Lung (tissue), 12 donors: Measurements from ENCODE around the gene USP6. TPM values are rescaled to one million over a fixed set of nuclear protein-coding genes. Genes with fewer than 3 reads are reported as not detected.
"Not testable (repeated sequence)": the region's sequence is repeated elsewhere in the genome, so short reads cannot be mapped to it uniquely, and the experiment has no call there.

ENCODE experiments used
- ATAC-seq: fragments of 200-7000 bp; cut with Tn5 transposase; one replicate; pipeline ENCODE4 v1.9.1; 2020; ENCODE audit warnings: moderate number of reproducible peaks; ENCODE audit not compliant: insufficient read depth, low FRiP score
- DNase-seq, 3 donors: peaks; one replicate each; pipeline ENCODE4 v3.0.0-alpha.2; 2013 to 2017
- H3K27ac ChIP-seq, 2 donors: one replicate each; pipeline ENCODE4 v1.5.1; 2013; ENCODE audit warnings: mild to moderate bottlenecking in 2 of 2, moderate library complexity in 2 of 2, control low read depth in 1 of 2, inconsistent platforms in 1 of 2, low read depth in 1 of 2, low read length in 1 of 2
- H3K27me3 ChIP-seq, 3 donors: one replicate each; pipeline ENCODE4 v1.5.1; 2013; ENCODE audit warnings: low read length in 2 of 3; ENCODE audit not compliant: control insufficient read depth in 3 of 3, insufficient read depth in 3 of 3
- H3K36me3 ChIP-seq, 4 donors: one replicate each; pipeline ENCODE4 v1.5.1; 2013; ENCODE audit warnings: low read length in 4 of 4, mild to moderate bottlenecking in 1 of 4, moderate library complexity in 1 of 4; ENCODE audit not compliant: control insufficient read depth in 4 of 4, insufficient read depth in 4 of 4
- H3K4me1 ChIP-seq, 5 donors: one replicate each; pipeline ENCODE4 v1.5.1; 2013; ENCODE audit warnings: low read length in 5 of 5, mild to moderate bottlenecking in 2 of 5, moderate library complexity in 1 of 5; ENCODE audit not compliant: control insufficient read depth in 5 of 5, insufficient read depth in 5 of 5
- H3K4me3 ChIP-seq: one replicate; pipeline ENCODE4 v1.5.1; 2013; ENCODE audit warnings: mild to moderate bottlenecking, control low read depth, moderate library complexity
- H3K9ac ChIP-seq, 2 donors: one replicate each; pipeline ENCODE4 v1.5.1; 2013; ENCODE audit warnings: low read length in 2 of 2, control low read depth in 1 of 2; ENCODE audit not compliant: insufficient read depth in 1 of 2
- H3K9me3 ChIP-seq, 4 donors: one replicate each; pipeline ENCODE4 v1.5.1; 2013; ENCODE audit warnings: low read length in 3 of 4, mild to moderate bottlenecking in 1 of 4, moderate library complexity in 1 of 4; ENCODE audit not compliant: control insufficient read depth in 4 of 4, insufficient read depth in 3 of 4
- CTCF ChIP-seq: IDR thresholded peaks from 2 replicates; pipeline ENCODE4 v1.5.1; 2012; ENCODE audit warnings: mild to moderate bottlenecking; ENCODE audit errors: control extremely low read depth, extremely low read depth
- WGBS, 2 donors: extraction: QIAGEN DNeasy Blood & Tissue Kit; methylation state at CpG; one replicate each; pipeline ENCODE4 v1.1.7; 2013; 5-methylcytosine and 5-hydroxymethylcytosine counted together
- polyA plus RNA-seq, 2 donors: library from polyadenylated mRNA; stranded (reverse); fragments of 200-250 nt; gene quantifications; one replicate each; pipeline ENCODE4 v1.2.1, GENCODE V29; 2013
- total RNA-seq, 2 donors: library from RNA; depleted of rRNA in 1 of 2; stranded (reverse); fragments of >200 nt in 1 of 2; gene quantifications; one replicate each; pipeline ENCODE4 v1.2.1, GENCODE V29; 2014 to 2021
- donor health status: control.
- donor health status: control.
- donor health status: Bipolar disorder and iron deficiency.
- donor health status: healthy.
- donor health status: DM: yes; HTN: yes; CAD: no.

Gene USP6
- total and polyA plus RNA-seq, 4 donors, result 0.05 to 0.46 (median 0.21) TPM

DNA sequence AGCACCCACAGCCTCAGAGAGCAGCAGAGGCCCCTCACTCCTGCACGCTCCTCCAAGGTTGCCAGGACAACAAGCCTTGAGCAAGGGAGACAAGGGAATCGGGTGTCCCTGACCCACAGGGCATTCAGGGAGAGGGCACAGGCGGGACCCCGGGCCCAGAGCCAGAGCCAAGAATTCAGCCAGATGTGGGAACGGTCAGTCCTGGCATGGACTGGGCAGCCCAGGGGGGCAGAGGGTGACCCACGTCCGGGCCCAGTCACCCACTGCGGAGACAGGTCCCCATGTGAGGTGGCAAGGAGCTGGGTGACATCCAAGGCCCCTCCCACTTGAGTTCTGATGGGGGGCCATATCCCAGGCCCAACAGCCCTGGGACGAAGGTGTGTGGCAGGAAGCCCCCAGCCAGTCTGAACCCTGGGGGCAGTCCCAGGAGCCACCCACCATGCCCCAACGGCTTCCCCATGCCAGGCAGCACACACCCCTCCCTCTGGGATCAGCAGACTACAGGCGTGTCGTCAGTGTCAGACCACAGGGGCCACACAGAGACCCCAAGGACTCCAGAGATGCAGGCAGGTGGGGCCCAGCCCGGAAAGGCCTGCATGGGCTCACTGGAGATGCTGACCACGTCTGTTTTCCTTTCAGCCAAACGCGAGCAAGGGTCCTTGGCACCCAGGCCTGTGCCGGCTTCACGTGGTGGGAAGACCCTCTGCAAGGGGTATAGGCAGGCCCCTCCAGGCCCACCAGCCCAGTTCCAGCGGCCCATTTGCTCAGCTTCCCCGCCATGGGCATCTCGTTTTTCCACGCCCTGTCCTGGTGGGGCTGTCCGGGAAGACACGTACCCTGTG, 23.0 kb downstream of the USP6 start:
- TF ChIP-seq CTCF, result no peak
- H3K4me3 ChIP-seq, result no peak overlapping the region
- WGBS, 2 donors, result 89 to 92% methylated on average over 24 of the region's 24 CpGs
- H3K9ac ChIP-seq, result no peak overlapping the region
- no peaks in the 10 kb centered on the region for H3K27me3 ChIP-seq
- no peak for DNase-seq
- ATAC-seq, result no peak
- H3K4me1 ChIP-seq, result no peaks in the 10 kb centered on the region
- no peaks in the 10 kb centered on the region for H3K36me3 ChIP-seq
- no peak overlapping the region for H3K27ac ChIP-seq
- H3K9me3 ChIP-seq, result peaks cover 0 to 2% (median 0%) of the 10 kb centered on the region in 4 donors

DNA sequence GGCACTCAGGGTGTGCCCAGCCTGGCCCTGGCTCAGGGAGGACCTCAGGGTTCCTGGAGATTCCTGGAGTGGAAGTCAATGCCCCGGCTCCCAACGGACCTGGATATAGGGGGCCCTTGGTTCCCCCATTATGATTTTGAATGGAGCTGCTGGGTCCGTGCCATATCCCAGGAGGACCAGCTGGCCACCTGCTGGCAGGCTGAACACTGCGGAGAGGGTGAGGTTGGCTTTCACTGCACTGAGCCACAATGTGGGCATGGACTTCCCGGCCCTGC, 23.6 kb downstream of the USP6 start:
- H3K9me3 ChIP-seq, result peaks cover 0 to 2% (median 0%) of the 10 kb centered on the region in 4 donors
- no peaks in the 10 kb centered on the region for H3K27me3 ChIP-seq
- H3K4me1 ChIP-seq, result no peaks in the 10 kb centered on the region
- H3K4me3 ChIP-seq, result no peak overlapping the region
- TF ChIP-seq CTCF, result no peak
- no peak for ATAC-seq
- no peaks in the 10 kb centered on the region for H3K36me3 ChIP-seq
- no peak overlapping the region for H3K27ac ChIP-seq
- no peak for DNase-seq
- H3K9ac ChIP-seq, result no peak overlapping the region
- 91 to 93% methylated on average over 5 of the region's 5 CpGs for WGBS, 2 donors

GRCh38 chr17:5142877-5143276, 27.0 kb downstream of the USP6 start:
- H3K9ac ChIP-seq, ATAC-seq, H3K4me1 ChIP-seq, H3K9me3 ChIP-seq, H3K36me3 ChIP-seq, H3K4me3 ChIP-seq, DNase-seq, H3K27me3 ChIP-seq, H3K27ac ChIP-seq: not testable (repeated sequence)
- 92 to 93% methylated on average over 13 to 15 of the region's 18 CpGs for WGBS, 2 donors

- H3K27ac ChIP-seq, ATAC-seq, H3K9ac ChIP-seq, H3K4me1 ChIP-seq, H3K36me3 ChIP-seq, H3K9me3 ChIP-seq, H3K27me3 ChIP-seq, DNase-seq, H3K4me3 ChIP-seq: not testable (repeated sequence)
- 94 to 95% methylated on average over 1 of the region's 1 CpG for WGBS, 2 donors
These were observed 30.3 kb downstream of the USP6 start for GRCh38 chr17:5146122-5146521.

DNA sequence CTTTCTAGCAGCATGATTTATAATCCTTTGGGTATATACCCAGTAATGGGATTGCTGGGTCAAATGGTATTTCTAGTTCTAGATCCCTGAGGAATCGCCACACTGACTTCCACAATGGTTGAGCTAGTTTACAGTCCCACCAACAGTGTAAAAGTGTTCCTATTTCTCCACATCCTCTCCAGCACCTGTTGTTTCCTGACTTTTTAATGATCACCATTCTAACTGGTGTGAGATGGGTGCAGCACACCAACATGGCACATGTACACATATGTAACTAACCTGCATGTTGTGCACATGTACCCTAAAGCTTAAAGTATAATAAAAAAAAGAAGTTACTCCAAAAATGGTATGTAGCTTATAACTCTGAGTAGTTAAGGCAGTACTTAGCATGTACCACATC, 44.9 kb downstream of the USP6 start:
- not testable (repeated sequence) for DNase-seq, H3K36me3 ChIP-seq, H3K27ac ChIP-seq, H3K27me3 ChIP-seq, H3K4me1 ChIP-seq, H3K4me3 ChIP-seq, ATAC-seq, H3K9ac ChIP-seq, H3K9me3 ChIP-seq
- WGBS, 2 donors, result 83 to 88% methylated on average over 1 of the region's 1 CpG

- H3K27me3 ChIP-seq, ATAC-seq, DNase-seq, H3K27ac ChIP-seq, H3K4me1 ChIP-seq, H3K4me3 ChIP-seq, H3K9me3 ChIP-seq, H3K9ac ChIP-seq, H3K36me3 ChIP-seq: not testable (repeated sequence)
- 81 to 87% methylated on average over 3 of the region's 3 CpGs for WGBS, 2 donors
These were observed 46.0 kb downstream of the USP6 start for GRCh38 chr17:5161793-5162192.
